Stimulated activated CD8-positive, alpha-beta memory T cell treated with anti-CD3 and anti-CD28 coated beads, Interleukin-7, amount 100 ng/mL, for 1 hour (primary cell): ENCODE data around the gene DLGAP1.

Experiments used
- DNase-seq, 2 donors: peaks; one replicate each; pipeline ENCODE4 v3.0.0-alpha.2; 2020; ENCODE audit warnings: low read depth in 2 of 2

Gene DLGAP1

GRCh38 chr18:3777122-3777521 is 678.0 kb downstream of the DLGAP1 start:
- DNase-seq = no peak

- DNase-seq = no peak
These were observed 679.1 kb downstream of the DLGAP1 start for GRCh38 chr18:3775996-3776395.

GRCh38 chr18:3773303-3773702 is 681.8 kb downstream of the DLGAP1 start:
- no peak for DNase-seq

GRCh38 chr18:3771121-3771971 is 683.8 kb downstream of the DLGAP1 start:
- DNase-seq = peak; percentile 32 to 46

GRCh38 chr18:3761266-3761665 is 693.8 kb downstream of the DLGAP1 start:
- no peak for DNase-seq

GRCh38 chr18:3760741-3761140 is 694.4 kb downstream of the DLGAP1 start:
- no peak for DNase-seq

GRCh38 chr18:3759099-3759498 is 696.0 kb downstream of the DLGAP1 start:
- DNase-seq = no peak

- no peak for DNase-seq
These were observed 696.6 kb downstream of the DLGAP1 start for GRCh38 chr18:3758531-3758930.

- no peak for DNase-seq
These were observed 697.7 kb downstream of the DLGAP1 start for GRCh38 chr18:3757361-3757760.

GRCh38 chr18:3753106-3753505 is 702.0 kb downstream of the DLGAP1 start:
- DNase-seq = no peak

- no peak for DNase-seq
These were observed 707.0 kb downstream of the DLGAP1 start for GRCh38 chr18:3748086-3748485.

- DNase-seq = no peak
These were observed 707.7 kb downstream of the DLGAP1 start for GRCh38 chr18:3747176-3747973.

- DNase-seq = no peak
These were observed 712.6 kb downstream of the DLGAP1 start for GRCh38 chr18:3742541-3742940.

- DNase-seq = no peak
These were observed 713.8 kb downstream of the DLGAP1 start for GRCh38 chr18:3741333-3741732.

- no peak for DNase-seq
These were observed 726.2 kb downstream of the DLGAP1 start for GRCh38 chr18:3728704-3729437.

GRCh38 chr18:3727274-3727673 is 727.8 kb downstream of the DLGAP1 start:
- no peak for DNase-seq

- DNase-seq = no peak
These were observed 728.7 kb downstream of the DLGAP1 start for GRCh38 chr18:3726238-3726951.

- DNase-seq = no peak
These were observed 730.0 kb downstream of the DLGAP1 start for GRCh38 chr18:3725115-3725514.

- DNase-seq = no peak
These were observed 731.6 kb downstream of the DLGAP1 start for GRCh38 chr18:3723554-3723953.

- no peak for DNase-seq
These were observed 732.3 kb downstream of the DLGAP1 start for GRCh38 chr18:3722649-3723433.
